Activated T-helper 1 cell treated with Interleukin-2 at 50 U/mL for 16 hours (primary cell): ENCODE results near the gene RTF2.

Experiments
- DNase-seq: peaks from one replicate; pipeline ENCODE4 v3.0.0-alpha.2; 2020; ENCODE audit warnings: low read depth

The RTF2 gene

GRCh38 chr20:56468316-56469076 lies at the start of gene RTF2:
Gene RTF2 (plus strand): TSS chr20:56468627. CDS start chr20:56468698, 71 bp downstream.
- DNase-seq = peak; percentile 96

GRCh38 chr20:56420028-56420427 lies 48.4 kb upstream of the RTF2 start:
- DNase-seq = no peak

- DNase-seq = no peak
Observed at GRCh38 chr20:56420940-56421688, 47.3 kb upstream of the RTF2 start.

DNA sequence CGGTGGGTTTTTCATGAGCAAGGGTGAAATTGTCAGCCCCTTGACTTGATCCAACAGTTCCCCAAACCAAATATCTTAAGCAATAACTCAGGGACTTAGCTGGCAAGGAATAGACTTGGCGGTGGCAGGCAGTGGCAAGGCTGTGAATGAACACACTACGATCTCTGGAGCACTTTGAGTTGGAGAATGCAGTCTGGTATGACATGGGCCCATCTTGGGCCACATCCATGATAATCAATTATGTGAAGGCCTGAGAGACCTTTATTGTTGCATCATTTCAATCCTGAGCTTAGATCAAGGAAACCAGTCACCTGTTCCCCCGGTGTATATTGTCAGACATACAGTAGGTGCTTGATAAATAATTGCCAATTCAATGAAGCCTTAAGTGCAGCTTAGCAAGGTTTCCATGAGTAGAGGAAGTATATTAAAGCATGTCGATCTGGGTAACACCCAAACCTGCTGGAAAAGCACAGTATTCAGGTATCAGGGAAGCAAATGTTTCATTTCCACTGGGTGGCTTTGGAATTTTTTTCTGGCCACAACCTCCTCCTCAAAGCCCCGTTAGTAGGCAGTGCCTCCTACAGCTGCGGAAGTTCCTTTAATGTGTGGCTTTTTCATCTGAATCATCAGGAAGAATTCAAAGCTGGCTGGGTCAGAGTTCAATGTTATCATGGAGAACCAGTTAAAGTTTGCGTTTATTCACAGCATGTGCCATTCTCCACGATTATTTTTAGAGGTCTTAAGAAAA lies 46.2 kb upstream of the RTF2 start:
- no peak for DNase-seq

DNA sequence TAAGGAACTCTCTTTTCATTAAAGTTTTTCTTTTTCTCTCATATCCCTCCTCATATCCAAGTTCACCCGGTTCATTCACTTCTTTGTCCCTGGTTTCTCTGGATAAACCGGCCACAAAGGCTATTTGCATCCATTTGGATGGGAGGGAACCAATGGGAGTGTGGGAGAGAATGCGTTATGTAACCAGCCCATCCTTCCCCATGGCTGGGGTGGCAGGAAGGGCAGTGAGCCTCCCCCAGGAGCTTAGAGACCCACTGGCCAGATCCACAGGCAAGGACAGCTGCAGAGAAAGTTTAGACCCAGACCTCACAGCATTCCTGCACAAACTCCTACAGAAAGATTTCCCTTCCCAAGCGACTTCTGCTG lies 45.6 kb upstream of the RTF2 start:
- DNase-seq = no peak

- no peak for DNase-seq
Observed at GRCh38 chr20:56423211-56423610, 45.2 kb upstream of the RTF2 start.

DNA sequence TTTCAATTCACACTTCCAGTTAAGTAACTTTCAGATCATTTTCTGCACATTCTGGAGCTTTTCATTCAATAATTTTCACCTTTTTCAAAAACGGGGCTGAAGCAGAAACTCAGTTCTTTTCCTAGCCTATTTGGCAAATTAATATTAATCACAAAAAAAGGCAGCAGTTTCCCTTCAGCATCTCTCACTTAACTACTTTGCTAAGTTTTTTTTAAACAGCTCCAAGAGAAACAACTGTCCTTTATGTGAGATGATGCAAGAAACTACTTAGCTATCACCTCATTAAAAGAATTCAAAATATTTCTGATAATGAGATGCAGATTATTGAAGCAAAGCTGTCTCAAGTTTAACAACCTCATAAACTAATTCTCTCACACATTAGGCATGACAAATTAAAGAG lies 44.5 kb upstream of the RTF2 start:
- DNase-seq = no peak

- DNase-seq = no peak
Observed at GRCh38 chr20:56424931-56425330, 43.5 kb upstream of the RTF2 start.

DNA sequence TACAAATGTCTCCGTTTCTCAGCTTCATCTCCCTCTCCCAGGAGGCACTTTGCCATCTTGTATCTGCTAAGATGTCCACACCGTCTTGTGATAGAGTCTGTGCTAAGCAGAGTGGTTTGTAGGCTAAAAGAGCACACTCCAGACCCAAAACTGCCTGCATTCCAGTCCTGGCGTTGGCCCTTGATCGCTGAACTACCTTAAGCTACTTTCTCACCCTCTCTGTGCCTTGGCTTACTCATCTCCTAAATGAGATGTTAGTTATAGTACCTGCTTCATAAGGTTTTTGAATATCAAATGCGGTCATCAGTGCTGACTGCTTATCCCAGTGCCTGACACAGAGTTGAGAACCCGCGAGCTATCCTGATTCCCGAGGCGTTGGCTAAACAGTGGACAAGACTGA lies 42.4 kb upstream of the RTF2 start:
- no peak for DNase-seq

DNA sequence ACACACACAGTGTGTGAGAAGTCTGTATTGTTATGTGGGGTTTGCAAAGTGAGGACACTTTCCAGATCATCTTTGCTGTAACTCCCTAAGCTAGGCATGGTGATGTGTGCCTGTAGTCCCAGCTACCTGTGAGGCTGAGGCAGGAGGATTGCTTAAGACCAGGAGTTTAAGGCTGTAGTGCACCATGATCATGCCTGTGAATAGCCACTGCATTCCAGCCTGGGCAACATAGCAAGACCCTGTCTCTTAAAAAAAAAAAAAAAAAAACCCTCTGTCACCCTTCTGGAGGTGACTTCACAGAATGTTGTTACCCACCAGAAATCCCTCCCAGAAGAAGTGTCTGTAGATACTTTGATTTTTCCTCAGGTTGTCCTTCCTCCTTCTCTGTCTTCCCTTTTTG lies 41.5 kb upstream of the RTF2 start:
- no peak for DNase-seq

- DNase-seq = no peak
Observed at GRCh38 chr20:56427797-56428196, 40.6 kb upstream of the RTF2 start.

GRCh38 chr20:56428410-56428809 lies 40.0 kb upstream of the RTF2 start:
- DNase-seq = no peak

DNA sequence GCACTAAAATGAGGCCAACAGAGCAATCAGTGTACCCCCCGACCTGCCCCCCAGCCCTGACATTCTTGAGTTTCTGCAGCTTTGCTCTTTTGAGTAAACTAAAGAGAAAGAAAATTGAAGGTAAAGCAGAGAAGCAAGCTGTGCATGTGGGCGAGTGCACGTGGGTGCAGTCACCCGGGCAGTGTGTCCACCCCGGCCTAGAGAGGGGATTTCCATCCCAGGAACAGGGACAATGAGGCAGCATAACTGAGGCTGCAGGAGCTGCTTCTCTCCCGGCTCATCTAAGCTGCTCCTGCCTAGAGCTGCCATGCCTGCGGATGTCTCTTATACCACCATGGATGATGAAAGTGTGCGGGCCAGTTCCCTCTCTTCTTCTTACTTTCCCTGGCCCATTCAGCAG lies 39.5 kb upstream of the RTF2 start:
- DNase-seq = no peak

GRCh38 chr20:56429502-56429901 lies 38.9 kb upstream of the RTF2 start:
- DNase-seq = no peak

DNA sequence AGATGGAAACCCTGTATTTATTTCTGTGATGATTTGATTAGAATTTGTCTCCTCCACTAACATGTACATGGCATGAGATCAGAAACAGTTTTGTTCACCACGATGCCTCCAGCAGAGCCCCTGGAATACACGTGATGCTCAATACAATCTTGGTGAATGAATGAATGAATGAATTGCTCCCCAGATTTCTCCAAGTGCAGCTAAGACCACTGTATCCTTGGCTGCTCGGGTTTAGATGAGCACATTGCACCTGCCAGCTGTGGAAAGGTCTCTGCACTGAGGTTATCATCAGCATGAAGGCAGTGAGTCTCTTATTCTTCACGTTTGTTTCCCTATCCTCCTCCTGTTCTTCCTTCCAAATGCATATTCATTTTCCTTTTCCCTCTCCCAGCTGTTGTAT lies 38.5 kb upstream of the RTF2 start:
- DNase-seq = no peak

- no peak for DNase-seq
Observed at GRCh38 chr20:56430461-56430860, 38.0 kb upstream of the RTF2 start.

DNA sequence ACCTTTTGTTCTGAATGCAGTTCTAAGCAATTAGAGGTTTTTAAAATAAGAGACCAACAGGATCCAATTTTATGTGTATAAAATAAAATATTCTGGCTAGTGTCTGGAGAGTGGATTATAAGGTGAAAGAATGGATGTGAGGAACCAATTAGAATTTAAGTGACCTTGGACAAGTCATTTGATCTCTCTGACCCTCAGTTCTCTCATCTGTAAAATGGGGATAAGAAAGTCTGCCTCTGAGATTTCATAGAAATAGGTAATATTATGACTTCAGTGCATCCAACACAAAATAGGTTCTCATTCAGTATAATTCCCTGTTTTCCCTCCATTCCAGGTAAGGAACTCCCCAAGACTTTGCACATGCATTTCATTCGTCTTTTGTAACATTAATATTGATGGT lies 37.5 kb upstream of the RTF2 start:
- no peak for DNase-seq

- DNase-seq = no peak
Observed at GRCh38 chr20:56431471-56431870, 37.0 kb upstream of the RTF2 start.

DNA sequence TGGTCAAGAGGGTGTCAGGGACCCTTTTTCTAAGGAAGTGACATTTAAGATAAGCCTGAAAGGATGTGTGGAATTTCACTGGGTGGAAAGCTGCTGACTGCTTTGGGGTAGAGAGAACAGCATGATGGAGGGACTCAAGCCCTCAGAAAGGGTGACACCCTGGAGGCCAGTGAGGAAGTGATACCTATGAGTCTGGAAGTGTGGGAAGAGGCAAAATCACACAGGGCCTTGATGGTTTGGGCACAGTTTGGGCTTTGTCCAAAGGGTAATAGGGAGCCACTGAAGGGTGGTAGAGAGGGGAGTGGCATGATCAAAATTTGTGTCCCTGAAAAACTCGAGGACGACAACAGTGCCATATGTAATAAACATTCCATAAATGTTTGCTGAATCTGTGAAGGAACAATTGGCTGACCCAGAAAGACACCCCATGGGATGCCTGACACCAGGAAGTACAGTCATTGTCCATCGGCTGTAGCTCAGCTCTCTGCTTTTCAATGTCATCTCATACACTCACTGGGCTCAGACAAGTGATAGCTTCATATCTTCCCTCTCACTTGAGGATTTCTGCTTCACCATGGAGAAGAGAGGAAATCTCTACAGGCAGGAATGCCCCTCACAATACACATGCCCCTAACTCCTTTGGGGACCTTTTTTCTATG lies 35.1 kb upstream of the RTF2 start:
- no peak for DNase-seq

DNA sequence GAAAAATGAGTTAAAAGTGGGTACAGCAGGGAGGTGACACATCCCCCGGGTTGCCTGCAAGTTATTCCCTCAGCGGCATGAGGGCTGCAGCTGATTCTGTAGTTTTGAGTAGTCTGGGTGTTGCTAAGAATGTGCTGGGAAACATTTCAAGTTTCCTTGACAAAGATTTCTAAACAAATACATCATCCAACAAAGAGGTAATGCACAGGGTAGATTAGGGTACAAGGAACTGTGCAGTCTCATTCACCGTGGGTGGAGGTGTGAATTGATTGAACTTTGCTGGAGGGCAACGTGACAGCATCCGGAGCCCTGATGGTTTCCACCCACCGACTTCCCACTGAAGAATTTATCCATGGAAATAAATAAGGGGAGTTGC lies 34.6 kb upstream of the RTF2 start:
- no peak for DNase-seq

DNA sequence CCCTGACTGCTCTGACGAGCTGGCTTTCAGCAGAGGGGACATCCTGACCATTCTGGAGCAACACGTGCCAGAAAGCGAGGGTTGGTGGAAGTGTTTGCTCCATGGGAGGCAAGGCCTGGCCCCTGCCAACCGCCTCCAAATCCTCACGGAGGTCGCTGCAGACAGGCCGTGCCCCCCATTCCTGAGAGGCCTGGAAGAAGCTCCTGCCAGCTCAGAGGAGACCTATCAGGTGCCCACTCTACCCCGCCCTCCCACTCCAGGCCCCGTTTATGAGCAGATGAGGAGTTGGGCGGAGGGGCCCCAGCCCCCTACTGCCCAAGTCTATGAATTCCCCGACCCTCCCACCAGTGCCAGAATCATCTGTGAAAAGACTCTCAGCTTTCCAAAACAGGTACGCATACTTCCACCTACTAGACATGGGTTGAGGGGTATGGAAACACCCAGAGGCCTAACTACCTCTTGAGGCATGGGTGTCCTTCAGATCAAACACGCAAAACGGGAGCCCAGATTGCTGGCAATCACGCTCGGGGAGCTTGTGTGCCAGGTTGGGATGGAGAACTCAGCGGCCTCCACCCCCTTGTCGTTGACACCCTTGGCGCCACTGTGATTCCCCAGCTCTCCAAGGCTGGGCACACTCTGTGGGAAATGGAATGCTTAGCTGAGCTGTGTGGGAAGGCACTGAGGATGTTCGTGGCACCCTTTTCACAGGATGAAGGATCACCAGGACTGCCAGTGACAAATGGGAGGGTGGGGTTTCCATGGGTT lies 31.0 kb upstream of the RTF2 start:
- no peak for DNase-seq

GRCh38 chr20:56438284-56438683 lies 30.1 kb upstream of the RTF2 start:
- no peak for DNase-seq
